ENCODE data around the gene DIAPH1. TPM values are rescaled to one million over a fixed set of nuclear protein-coding genes. Genes with fewer than 3 reads are reported as not detected.
A peak's percentile ranks its signal among the peaks of the same experiment; 100 is the strongest.

Gene DIAPH1
- total RNA-seq, 1 donor from 2014 or later, result 99.1 TPM

GRCh38 chr5:141560151-141560550 is 58.6 kb downstream of the DIAPH1 start:
- peaks cover 31% of the 10 kb centered on the region for H3K36me3 Mint-ChIP-seq (ENCODE audit: low read depth)
- peak overlapping the region; percentile 99 for H3K27ac Mint-ChIP-seq (ENCODE audit: unreplicated experiment)
- peaks cover 5% of the 10 kb centered on the region for H3K9me3 Mint-ChIP-seq
- H3K4me1 Mint-ChIP-seq, result peaks cover 42% of the 10 kb centered on the region
- no peaks in the 10 kb centered on the region for H3K27me3 Mint-ChIP-seq (ENCODE audit: low read depth)
- no peak for TF ChIP-seq CTCF (conservative IDR thresholded peaks at IDR 0.05)
- DNase-seq (ENCODE audit: low read depth, low spot score), result no peak
- peak overlapping the region; percentile 73 for H3K4me3 Mint-ChIP-seq

GRCh38 chr5:141559461-141559860 is 59.3 kb downstream of the DIAPH1 start:
- Mint-ChIP-seq H3K27me3 (ENCODE audit: low read depth) (no peaks in the 10 kb centered on the region), H3K27ac (ENCODE audit: unreplicated experiment) (peak overlapping the region; percentile 94), H3K4me3 (no peak overlapping the region), H3K36me3 (ENCODE audit: low read depth) (peaks cover 34% of the 10 kb centered on the region), H3K4me1 (peaks cover 40% of the 10 kb centered on the region), H3K9me3 (peaks cover 5% of the 10 kb centered on the region)
- TF ChIP-seq CTCF (conservative IDR thresholded peaks at IDR 0.05), result no peak
- no peak for DNase-seq (ENCODE audit: low read depth, low spot score)

- peak overlapping the region; percentile 94 for H3K27ac Mint-ChIP-seq (ENCODE audit: unreplicated experiment)
- peaks cover 3% of the 10 kb centered on the region for H3K9me3 Mint-ChIP-seq
- peaks cover 35% of the 10 kb centered on the region for H3K4me1 Mint-ChIP-seq
- H3K27me3 Mint-ChIP-seq (ENCODE audit: low read depth), result no peaks in the 10 kb centered on the region
- H3K4me3 Mint-ChIP-seq, result peak overlapping the region; percentile 42
- peak; percentile 4 for TF ChIP-seq CTCF (conservative IDR thresholded peaks at IDR 0.05)
- no peak for DNase-seq (ENCODE audit: low read depth, low spot score)
- H3K36me3 Mint-ChIP-seq (ENCODE audit: low read depth), result peaks cover 26% of the 10 kb centered on the region
These were observed 60.6 kb downstream of the DIAPH1 start for GRCh38 chr5:141558150-141558549.

- peak overlapping the region; percentile 94 for H3K27ac Mint-ChIP-seq (ENCODE audit: unreplicated experiment)
- H3K9me3 Mint-ChIP-seq, result peaks cover 3% of the 10 kb centered on the region
- peaks cover 22% of the 10 kb centered on the region for H3K36me3 Mint-ChIP-seq (ENCODE audit: low read depth)
- peak; percentile 95 for TF ChIP-seq CTCF (conservative IDR thresholded peaks at IDR 0.05)
- no peaks in the 10 kb centered on the region for H3K27me3 Mint-ChIP-seq (ENCODE audit: low read depth)
- peak; percentile 86 for DNase-seq (ENCODE audit: low read depth, low spot score)
- peak overlapping the region; percentile 42 for H3K4me3 Mint-ChIP-seq
- peaks cover 35% of the 10 kb centered on the region for H3K4me1 Mint-ChIP-seq
These were observed 61.1 kb downstream of the DIAPH1 start for GRCh38 chr5:141557681-141558136.

- no peak overlapping the region for H3K4me3 Mint-ChIP-seq
- peaks cover 57% of the 10 kb centered on the region for H3K36me3 Mint-ChIP-seq (ENCODE audit: low read depth)
- H3K9me3 Mint-ChIP-seq, result peaks cover 14% of the 10 kb centered on the region
- H3K27ac Mint-ChIP-seq (ENCODE audit: unreplicated experiment), result no peak overlapping the region
- DNase-seq (ENCODE audit: low read depth, low spot score), result no peak
- no peak for TF ChIP-seq CTCF (conservative IDR thresholded peaks at IDR 0.05)
- H3K27me3 Mint-ChIP-seq (ENCODE audit: low read depth), result no peaks in the 10 kb centered on the region
- H3K4me1 Mint-ChIP-seq, result no peaks in the 10 kb centered on the region
These were observed 70.9 kb downstream of the DIAPH1 start for GRCh38 chr5:141547921-141548320.

Data from neural crest cell (in vitro differentiated cells).